ENCODE data around the gene DTX1.

- no peak for TF ChIP-seq CTCF (IDR thresholded peaks at IDR 0.05)
- no peak for TF ChIP-seq POLR2A (IDR thresholded peaks at IDR 0.05)
Observed at GRCh38 chr12:113094738-113095137, 38.2 kb downstream of the DTX1 start.
